HG03135 (cell line): ENCODE measurements around the gene IL22RA2.

Source experiments
- ATAC-seq: cut with Tn5 transposase; IDR thresholded peaks from one replicate; pipeline ENCODE4 v1.9.1; 2021; ENCODE audit warnings: mild to moderate bottlenecking, moderate library complexity; ENCODE audit not compliant: unreplicated experiment

IL22RA2 gene

DNA sequence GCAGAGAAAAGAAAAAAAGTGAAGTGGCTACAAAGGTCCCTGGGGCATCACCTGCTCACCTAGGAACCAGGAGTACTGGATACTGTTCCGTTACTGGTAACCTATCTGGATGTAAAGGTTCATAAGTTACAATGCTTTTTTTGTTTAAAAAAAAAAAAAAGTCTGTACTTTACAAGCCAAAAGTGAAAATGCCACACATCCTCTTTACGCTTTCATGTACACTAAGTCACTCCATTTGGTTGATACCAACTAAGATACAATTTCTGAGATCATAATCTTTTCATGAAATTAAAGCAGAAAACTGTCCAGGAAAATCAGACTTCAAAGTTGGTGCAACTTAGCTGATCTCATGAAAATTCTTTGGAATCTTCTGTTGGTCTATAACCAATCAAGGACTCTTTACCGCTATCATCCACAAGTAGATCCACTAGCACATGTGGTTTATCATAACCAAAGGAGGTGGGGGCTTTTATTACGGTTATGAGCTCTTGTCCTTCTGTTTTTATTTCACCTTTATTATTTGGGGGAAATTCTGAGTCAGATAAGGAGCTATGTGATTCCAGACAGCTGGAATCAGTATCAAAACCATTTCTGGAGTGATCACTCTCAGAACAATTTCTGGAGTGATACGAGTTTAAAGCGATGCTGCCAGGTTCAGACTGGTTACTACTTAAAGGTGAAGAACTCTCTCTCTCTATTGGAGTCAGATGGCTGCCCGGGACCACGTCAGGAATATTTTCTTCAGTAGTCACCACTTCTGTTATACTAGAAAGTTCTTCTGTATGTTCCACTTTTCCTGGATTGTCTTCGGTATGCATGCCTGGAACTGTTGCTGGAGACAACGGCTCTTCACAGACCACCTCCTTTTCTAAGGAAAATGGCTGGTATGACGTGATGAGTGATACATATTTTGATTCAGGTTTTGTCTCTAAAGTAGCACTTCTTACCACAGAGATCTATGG, 24.5 kb upstream of the IL22RA2 start:
- ATAC-seq, result no peak

DNA sequence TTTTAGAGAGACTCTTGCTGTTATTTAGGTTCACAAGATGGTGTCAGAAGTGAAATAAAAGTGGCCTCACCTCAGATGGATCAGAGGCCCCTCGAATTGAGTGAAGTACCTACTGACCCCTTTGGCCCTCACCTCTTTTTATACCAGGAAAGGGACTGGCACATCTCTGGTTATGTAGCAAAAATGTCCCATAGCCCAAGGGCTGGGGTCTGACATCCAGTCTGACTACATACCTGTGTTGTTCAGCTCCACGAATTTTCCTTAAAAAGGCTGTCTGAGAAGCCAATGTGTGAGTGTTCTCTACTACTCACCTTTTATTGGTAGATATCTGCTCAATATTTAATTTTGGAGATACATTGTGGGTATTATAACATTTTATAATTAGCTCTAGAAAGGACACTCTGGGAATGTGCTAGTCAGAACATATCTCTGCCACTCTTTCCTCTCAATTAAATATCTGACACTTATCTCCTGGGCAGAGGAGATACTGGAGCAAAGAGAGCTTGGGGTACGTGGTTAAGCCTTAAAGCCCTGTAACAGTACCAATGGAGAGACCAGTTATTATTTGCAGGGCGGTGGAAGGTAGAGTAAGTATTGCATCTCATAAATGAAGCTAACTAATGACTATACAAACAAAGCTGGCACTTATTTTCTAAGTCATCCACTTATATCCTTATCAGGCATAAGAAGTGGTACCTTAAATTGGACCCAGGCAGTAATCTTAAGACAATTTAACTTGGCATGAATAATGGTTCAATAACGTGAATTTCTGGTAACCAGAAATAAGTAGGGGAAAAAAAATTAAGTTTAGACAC, 20.0 kb upstream of the IL22RA2 start:
- no peak for ATAC-seq

GRCh38 chr6:137192821-137193220, 19.4 kb upstream of the IL22RA2 start:
- ATAC-seq, result no peak

- no peak for ATAC-seq
These were observed 18.2 kb upstream of the IL22RA2 start for GRCh38 chr6:137191670-137192069.

- no peak for ATAC-seq
These were observed 17.8 kb upstream of the IL22RA2 start for GRCh38 chr6:137191236-137191635.

DNA sequence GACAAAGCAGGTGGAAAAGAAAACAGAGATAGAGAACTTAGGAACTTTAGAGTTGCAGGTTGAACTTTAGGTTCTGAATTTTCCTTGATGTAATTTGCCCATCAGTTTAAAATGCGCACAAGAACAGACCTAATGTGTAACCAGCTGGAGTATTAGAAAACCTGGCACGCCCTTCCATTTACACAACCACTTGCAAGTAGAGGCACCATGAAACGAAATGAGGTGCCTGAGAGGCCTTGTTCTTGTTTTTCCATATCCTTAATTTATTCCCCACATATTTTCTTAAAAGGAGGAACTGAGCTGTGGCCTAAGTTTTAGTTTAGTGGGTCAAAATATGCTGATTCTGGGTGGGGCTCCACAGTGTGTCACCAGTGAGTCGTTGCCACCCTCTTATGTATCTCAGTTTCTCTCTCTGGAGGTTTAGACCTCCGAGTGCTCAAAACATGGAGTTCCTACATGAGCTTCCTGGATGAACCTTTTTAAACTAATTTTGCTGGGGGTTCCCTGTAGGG, 17.2 kb upstream of the IL22RA2 start:
- ATAC-seq, result no peak

DNA sequence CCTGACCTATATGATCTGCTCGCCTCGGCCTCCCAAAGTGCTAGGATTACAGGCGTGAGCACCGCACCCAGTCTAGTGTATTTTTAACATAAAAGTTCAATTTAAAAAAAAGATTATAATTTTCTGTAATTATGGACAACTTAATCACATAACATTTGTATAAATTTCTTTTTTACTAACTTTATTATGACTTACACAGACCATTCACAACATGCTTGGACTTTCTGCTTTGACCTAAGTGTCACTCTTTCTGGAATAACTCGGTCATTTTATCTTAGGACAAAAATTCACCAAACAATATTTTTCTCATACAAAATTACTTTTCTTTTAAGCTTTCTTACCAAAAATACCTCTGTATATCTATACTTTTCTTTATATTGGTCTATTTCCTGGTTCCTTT, 15.4 kb upstream of the IL22RA2 start:
- ATAC-seq, result no peak

GRCh38 chr6:137185290-137185689, 11.8 kb upstream of the IL22RA2 start:
- no peak for ATAC-seq

DNA sequence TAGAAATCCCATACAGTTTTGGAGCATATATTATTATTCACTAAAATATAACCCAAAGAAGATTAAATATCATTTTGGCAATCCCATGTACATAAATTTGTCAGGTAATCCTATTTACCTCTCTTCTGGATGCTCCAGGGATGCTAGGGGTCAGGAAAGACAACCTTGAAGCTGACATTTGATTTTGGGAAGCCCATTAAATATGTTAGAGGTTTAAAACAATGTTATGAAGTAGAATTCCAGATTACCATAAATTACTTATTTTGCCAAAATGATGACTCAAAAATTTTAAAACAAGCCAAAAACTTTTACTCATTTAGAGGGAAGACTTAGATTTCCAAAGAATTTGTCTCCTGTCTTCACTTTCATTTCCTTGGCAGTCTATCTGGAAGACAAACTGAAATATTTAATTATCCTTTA, 9.2 kb upstream of the IL22RA2 start:
- no peak for ATAC-seq

- ATAC-seq, result no peak
These were observed 8.6 kb upstream of the IL22RA2 start for GRCh38 chr6:137181891-137182653.

DNA sequence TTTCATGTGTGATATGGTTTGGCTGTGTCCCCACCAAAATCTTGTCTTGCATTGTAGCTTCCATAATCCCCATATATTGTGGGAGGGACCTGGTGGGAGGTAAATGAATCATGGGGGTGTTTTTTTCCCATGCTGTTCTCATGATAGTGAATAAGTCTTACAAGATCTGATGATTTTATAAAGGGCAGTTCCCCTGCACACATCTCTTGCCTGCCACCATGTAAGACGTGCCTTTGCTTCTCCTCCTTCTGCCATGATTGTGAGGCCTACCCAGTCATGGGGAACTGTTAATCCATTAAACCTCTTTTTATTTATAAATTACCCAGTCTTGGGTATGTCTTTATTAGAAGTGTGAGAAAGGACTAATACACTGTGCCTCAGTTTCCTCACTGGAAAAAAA, 4.2 kb upstream of the IL22RA2 start:
- ATAC-seq, result no peak

- ATAC-seq, result no peak
These were observed 3.3 kb upstream of the IL22RA2 start for GRCh38 chr6:137176729-137177128.

DNA sequence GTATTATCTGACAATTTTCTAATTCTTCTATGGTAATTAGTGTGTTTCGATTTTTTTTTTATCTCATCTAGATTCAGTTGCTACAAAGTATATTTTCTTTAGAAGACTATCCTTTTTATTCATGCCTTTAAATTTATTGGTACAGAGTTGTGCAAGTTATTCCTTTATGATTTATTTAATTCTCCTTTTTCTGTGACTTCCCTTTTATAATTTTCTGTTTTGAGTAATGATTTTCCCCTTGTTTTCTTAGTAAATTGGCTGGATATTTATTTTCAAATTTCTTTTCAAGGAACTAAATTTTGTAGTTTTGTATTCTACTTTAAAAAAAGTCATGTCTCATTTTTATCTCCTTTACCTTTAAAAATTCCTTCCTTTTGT, 2.4 kb upstream of the IL22RA2 start:
- no peak for ATAC-seq

DNA sequence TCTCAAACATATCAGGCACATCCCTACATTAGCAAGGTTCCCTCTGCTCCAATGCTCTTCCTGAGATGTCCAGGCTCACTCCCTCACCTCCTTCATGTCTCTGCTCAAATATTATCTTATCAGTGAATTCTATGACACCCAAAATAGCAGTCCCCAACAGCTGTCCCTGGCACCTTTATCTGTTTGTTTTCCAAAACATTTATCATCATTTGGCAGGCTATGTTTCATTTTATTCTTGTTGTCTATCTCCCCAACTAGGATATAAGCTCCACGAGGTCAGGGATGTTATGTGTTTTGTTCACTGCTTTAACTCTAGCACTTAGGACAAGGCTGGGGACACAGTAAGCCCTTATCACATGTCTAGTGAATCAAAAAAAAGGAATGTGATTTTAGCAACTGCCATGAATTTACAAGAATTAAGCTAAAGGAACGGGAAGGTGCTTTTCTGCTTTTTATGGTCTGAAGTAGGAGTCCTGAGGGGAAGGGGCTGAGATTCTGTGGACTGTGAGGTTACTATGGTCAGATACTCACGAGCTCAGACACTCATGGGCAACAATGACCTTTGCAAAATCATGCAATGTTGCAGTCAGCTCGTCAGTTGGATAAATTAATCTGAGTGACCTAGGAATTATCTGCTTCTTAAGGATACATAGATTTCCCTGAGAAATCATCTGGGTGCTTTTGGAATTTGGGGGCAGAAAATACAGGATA, 1.9 kb upstream of the IL22RA2 start:
- no peak for ATAC-seq

DNA sequence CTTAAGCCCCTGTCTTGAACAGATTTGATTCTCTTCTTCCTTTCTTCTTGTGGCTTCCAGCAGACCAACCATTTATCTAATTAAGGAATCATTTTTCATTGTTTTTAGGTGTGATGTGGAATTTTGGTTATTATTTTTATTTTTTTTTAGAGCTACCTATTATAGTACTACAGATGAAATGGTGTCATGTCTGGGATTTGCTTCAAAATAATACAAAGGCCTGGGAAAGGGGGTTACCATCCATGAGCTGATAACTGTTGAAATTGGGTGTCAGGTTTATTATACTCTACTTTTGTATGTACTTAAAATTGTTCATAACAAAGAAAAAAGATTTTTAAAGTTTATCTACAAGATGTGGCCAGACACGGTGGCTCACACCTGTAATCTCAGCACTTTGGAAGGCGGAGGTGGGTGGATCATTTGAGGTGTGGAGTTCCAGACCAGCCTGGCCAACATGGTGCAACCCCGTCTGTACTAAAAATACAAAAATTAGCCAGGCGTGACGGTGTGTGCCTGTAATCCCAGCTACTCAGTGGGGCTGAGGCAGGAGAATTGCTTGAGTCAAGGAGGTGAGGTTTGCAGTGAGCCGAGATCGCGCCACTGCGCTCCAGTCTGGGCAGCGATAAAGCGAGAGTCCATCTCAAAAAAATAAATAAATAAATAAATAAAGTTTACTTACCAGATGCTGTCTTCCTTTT, 561 bp downstream of the IL22RA2 start:
- no peak for ATAC-seq

DNA sequence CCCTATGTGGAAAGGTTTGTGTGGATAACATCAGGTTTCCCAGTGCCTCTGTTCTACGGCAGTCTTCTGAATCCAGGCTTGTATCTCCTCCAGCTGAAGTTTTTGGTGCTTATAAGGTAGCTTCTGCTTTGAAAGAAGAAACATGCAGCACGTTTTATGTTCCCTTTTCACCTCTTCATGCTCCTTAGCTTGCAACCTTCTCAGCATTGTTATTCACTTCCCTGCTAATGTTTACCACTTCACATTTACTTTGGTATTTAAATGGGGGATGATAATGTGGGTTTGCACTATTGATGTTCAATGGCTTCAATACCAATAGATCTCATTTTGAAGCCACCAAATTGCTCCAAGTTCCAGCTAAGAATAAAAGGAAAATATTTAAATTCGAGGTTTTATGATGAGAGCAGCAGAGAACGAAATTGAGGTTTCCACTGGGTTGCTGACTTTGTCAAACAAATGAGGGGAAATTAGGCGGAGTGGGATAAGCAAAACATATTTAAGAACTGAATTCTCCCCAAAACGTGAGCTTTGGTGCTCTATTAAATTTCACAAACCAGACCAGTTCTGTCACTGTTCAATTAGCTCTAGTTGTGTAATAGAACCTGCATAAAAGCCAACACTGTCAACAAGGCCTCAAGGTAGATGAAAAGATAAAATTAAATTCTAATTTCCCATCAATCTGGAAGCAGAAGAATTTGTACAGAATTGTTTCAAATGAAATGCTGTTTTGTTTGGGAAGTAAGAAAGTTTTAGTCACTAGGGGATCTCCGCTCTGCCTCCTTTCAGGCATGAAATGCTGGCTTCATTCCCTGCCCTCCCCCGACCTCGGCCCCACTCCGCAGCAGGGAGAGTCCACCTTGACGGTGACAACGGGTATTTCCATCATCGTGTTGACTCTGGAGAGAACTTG, 1.4 kb downstream of the IL22RA2 start:
- no peak for ATAC-seq

DNA sequence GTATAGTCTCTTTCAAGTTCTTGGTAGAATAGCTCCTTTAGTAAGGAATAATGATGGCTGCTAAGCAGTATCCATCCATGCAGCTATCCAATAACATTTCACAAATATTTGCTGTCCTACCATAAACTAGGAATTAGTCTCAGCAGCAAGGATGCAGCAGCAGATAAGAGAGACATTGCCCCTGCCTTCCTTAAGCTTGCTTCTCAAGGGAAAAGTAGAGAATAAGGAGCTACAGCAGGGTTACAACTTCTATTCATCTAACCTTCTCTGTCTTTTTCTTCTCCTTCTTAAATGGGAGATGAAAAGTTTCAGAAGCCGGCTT, 2.4 kb downstream of the IL22RA2 start:
- no peak for ATAC-seq

DNA sequence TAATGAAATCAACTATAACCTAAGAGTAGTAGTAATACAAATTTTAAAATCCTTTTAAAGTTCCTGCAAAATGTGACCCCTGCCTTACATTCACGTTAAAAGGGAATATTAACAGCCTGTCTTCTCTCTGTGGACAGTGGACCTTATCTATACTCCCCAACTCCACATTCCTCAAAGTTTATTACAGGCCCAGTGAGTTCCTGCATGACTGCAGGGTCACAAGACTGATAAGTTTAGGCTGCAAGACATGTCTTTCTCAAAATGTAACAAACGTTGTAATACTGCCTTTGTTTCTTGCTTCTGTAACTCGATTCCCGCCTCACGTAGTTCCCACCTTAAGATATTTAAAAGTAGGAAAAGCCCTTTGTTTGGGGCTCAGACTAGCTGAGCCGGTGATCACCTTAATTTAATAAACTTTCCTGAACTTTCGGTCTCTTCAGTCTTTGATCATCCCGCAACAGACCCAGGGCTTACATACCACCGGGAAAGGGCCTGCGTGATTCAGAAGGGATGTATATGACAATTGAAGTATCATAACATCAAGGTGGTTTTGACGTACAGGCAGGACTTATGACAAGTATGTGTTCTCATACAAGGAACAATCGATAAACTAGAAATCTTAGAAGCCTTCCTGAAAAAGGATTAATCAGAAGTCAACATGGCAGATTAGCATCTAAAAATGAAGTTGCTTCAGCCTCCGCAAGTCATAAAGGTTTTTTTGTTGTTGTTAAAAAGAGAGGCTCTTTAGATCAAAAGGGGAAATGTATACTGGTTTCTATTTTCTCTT, 3.0 kb downstream of the IL22RA2 start:
- ATAC-seq, result no peak
